ENCODE data around the gene PTPN14. TPM values are rescaled to one million over a fixed set of nuclear protein-coding genes. Genes with fewer than 3 reads are reported as not detected.

Gene PTPN14
- total RNA-seq, 1 experiment from 2014 or later = 39.1 TPM

DNA sequence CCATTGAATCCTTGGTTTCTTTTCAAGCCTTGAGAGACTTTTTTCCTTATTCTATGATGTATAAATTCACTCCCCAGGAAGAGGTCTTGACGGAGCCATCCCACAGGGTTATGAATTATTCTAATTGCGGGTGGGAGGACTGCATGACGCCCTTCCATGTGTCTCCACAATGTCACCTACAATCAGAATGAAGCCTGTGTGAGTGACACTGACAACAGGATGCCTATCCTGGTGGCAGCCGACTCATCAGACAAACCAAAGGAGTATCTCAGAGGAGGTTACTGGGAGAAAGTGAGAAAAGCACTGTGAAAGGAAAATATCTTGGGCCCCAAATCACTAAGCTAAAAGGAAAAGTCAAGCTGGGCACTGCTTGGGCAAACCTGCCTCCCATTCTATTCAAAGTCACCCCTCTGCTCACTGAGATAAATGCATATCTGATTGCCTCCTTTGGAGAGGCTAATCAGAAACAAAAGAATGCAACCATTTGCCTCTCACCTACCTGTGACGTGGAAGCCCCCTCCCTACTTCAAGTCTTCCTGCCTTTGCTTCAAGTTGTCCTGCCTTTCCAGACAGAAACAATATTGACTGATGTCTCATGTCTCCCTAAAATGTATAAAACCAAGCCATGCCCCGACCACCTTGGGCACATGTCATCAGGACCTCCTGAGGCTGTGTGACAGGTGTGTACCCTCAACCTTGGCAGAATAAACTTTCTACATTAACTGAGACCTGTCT, 172.0 kb downstream of the PTPN14 start:
- H3K4me3 ChIP-seq = no peak overlapping the region
- peak overlapping the region; percentile 96 for H3K27ac ChIP-seq
- peaks cover 32% of the 10 kb centered on the region for H3K4me1 ChIP-seq (replicated peaks)
- no peak for DNase-seq (ENCODE audit: low read depth in 1 of 2, low spot score in 2 of 2)
- H3K27me3 ChIP-seq (replicated peaks) = no peaks in the 10 kb centered on the region
- H3K36me3 ChIP-seq = peaks cover 86% of the 10 kb centered on the region
- no peaks in the 10 kb centered on the region for H3K9me3 ChIP-seq (replicated peaks)

DNA sequence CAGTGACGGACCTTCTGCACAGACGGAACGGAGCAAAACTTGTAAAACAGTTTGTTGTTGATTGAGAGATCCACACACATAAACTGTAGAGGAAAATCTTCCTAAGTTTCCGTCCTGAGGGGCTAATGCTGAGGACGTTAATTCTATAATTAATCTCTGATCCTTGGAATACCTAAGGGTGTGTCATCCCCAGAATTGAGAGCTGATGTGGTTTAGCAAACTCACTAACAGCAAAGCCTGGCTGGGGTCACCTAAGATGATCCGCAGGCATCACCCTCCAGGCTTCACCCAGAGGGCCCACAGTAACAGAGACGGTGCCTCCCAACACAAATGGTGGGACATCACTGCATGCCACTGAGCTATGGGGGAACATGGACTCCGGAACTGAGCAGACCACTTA, 172.9 kb downstream of the PTPN14 start:
- Histone ChIP-seq H3K27ac (peak overlapping the region; percentile 96), H3K4me3 (no peak overlapping the region), H3K9me3 (replicated peaks) (no peaks in the 10 kb centered on the region), H3K27me3 (replicated peaks) (no peaks in the 10 kb centered on the region), H3K4me1 (replicated peaks) (peaks cover 32% of the 10 kb centered on the region), H3K36me3 (peaks cover 86% of the 10 kb centered on the region)
- no peak for DNase-seq (ENCODE audit: low read depth in 1 of 2, low spot score in 2 of 2)

DNA sequence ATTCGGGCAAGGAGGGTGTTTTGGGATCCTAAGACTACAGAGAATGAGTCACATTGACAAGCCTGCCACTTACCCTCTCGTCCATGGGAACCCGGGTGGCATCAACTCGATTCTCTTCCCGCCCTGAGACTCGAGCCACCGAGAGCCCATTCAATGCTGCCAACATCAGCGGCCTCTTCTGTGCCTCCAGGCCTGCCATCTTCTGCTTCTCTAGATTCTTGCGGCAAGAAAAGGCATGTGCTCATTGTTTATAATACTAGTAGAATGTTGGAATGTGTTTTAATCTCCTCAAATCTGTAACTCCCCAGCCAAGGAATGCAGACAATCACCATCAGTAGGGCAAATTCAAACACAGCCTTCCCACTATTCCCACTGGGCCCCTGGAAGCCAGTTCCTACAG, 173.5 kb downstream of the PTPN14 start:
- H3K9me3 ChIP-seq (replicated peaks) = no peaks in the 10 kb centered on the region
- H3K27me3 ChIP-seq (replicated peaks) = no peaks in the 10 kb centered on the region
- no peak overlapping the region for H3K4me3 ChIP-seq
- peak; percentile 80 to 92 for DNase-seq (ENCODE audit: low read depth in 1 of 2, low spot score in 2 of 2)
- H3K27ac ChIP-seq = peak overlapping the region; percentile 96
- peaks cover 32% of the 10 kb centered on the region for H3K4me1 ChIP-seq (replicated peaks)
- H3K36me3 ChIP-seq = peaks cover 86% of the 10 kb centered on the region

DNA sequence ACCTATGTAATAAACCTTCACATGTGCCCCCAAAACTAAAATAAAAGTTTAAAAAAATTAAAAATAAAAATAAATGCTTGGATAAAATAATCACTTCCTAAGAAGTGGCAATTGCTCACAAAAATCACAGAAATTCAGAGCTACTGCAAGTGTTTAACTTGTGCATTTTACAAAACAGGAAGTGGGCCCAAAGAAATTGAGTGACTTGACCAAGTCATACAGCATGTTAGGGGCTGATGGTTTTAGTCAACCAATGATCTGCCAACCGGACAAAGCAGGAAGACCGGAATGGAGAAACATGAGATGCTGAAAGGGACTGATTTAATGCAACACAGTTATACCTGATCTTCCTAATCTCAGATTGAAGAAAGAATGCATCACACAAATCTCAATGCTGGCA, 173.9 kb downstream of the PTPN14 start:
- H3K27ac ChIP-seq = peak overlapping the region; percentile 96
- no peak for DNase-seq (ENCODE audit: low read depth in 1 of 2, low spot score in 2 of 2)
- H3K4me3 ChIP-seq = no peak overlapping the region
- H3K9me3 ChIP-seq (replicated peaks) = no peaks in the 10 kb centered on the region
- H3K4me1 ChIP-seq (replicated peaks) = peaks cover 32% of the 10 kb centered on the region
- no peaks in the 10 kb centered on the region for H3K27me3 ChIP-seq (replicated peaks)
- H3K36me3 ChIP-seq = peaks cover 86% of the 10 kb centered on the region

DNA sequence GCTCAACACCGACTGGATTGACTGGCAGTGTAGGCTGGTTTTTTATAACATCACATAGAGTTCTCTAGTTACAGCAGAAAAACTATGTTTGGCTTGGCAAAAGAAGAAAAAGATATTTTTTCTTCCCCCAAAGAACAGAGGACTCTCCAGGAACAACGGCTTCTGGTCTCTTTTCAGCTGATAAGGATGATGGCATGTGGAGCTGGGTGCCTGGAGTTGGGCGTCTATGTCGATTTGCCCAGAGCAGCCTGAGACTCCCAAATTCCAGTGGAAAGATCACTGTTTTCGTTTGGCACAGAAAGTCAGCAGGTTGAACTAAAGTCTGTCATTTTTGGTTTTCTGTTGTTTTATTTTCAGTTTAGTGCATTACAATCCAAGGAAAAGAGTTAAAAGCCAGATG, 179.3 kb downstream of the PTPN14 start:
- Histone ChIP-seq H3K9me3 (replicated peaks) (no peaks in the 10 kb centered on the region), H3K4me1 (replicated peaks) (peaks cover 4% of the 10 kb centered on the region), H3K36me3 (peaks cover 92% of the 10 kb centered on the region), H3K27ac (no peak overlapping the region), H3K27me3 (replicated peaks) (no peaks in the 10 kb centered on the region), H3K4me3 (no peak overlapping the region)
- no peak for DNase-seq (ENCODE audit: low read depth in 1 of 2, low spot score in 2 of 2)

DNA sequence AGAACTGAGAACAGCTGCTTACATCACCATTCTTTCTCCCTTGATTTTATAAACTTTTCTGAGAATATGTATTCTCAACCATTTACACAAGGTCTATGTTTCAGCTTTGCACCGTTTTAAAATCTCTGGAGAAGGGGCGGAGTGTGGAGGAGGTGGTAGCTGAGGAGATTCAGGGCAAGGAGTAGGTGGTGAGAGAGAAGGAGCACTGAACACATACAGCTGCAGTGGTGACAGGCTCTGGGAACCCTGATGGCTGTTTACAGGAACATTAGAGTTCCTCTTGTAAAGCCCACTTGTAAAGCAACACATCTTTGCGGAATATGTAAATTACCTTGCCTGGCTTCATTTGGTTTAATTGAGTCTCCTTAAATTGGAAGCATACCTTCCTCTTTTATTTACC, 180.8 kb downstream of the PTPN14 start:
- H3K27me3 ChIP-seq (replicated peaks) = no peaks in the 10 kb centered on the region
- peaks cover 82% of the 10 kb centered on the region for H3K36me3 ChIP-seq
- no peak overlapping the region for H3K27ac ChIP-seq
- no peak for DNase-seq (ENCODE audit: low read depth in 1 of 2, low spot score in 2 of 2)
- no peak overlapping the region for H3K4me3 ChIP-seq
- H3K9me3 ChIP-seq (replicated peaks) = no peaks in the 10 kb centered on the region
- no peaks in the 10 kb centered on the region; the same call in 1 of the 2 replicates for H3K4me1 ChIP-seq (replicated peaks)

DNA sequence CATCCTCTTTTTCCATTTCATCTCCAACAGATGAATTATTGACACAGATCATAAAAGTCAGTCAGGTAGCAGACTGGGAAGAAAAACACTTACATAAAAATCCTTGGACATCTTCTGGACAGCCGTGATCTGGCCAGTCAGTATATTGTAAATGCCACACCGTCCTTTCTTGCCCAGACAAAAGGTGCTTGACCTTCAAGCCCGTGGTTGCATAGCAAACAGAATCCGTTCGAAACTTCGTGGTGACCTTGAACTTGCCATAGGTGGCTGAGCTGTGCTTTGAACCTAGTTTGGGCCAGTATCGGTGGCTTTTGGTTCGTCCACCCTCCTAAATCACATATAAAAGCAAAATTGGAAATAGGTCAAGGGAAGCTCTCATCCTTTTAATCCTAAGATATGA, 182.0 kb downstream of the PTPN14 start:
- Histone ChIP-seq H3K4me3 (no peak overlapping the region), H3K36me3 (peaks cover 82% of the 10 kb centered on the region), H3K27ac (no peak overlapping the region), H3K27me3 (replicated peaks) (no peaks in the 10 kb centered on the region), H3K9me3 (replicated peaks) (no peaks in the 10 kb centered on the region), H3K4me1 (replicated peaks) (no peaks in the 10 kb centered on the region; the same call in 1 of the 2 replicates)
- no peak for DNase-seq (ENCODE audit: low read depth in 1 of 2, low spot score in 2 of 2)

DNA sequence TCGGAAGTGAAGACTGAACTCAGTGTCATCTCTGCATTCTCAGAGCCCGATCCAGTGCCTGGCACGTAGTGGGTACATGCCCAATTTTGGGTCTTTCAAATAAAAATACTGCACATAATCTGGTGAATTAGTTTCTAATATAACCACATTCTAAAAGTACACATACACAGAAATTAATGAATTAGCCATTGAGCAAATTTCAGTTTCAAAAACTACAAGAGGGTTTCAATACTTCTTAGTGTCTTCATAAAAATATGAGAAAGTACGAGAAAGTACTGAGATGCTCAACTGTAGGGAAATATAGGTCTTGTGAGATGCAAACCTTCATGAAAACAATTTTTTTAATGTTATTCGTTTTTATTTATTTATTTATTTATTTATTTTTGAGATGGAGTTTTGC, 183.6 kb downstream of the PTPN14 start:
- H3K9me3 ChIP-seq (replicated peaks) = no peaks in the 10 kb centered on the region
- no peak for DNase-seq (ENCODE audit: low read depth in 1 of 2, low spot score in 2 of 2)
- H3K27ac ChIP-seq = no peak overlapping the region
- H3K36me3 ChIP-seq = peaks cover 82% of the 10 kb centered on the region
- H3K4me1 ChIP-seq (replicated peaks) = no peaks in the 10 kb centered on the region
- H3K4me3 ChIP-seq = no peak overlapping the region
- H3K27me3 ChIP-seq (replicated peaks) = no peaks in the 10 kb centered on the region

DNA sequence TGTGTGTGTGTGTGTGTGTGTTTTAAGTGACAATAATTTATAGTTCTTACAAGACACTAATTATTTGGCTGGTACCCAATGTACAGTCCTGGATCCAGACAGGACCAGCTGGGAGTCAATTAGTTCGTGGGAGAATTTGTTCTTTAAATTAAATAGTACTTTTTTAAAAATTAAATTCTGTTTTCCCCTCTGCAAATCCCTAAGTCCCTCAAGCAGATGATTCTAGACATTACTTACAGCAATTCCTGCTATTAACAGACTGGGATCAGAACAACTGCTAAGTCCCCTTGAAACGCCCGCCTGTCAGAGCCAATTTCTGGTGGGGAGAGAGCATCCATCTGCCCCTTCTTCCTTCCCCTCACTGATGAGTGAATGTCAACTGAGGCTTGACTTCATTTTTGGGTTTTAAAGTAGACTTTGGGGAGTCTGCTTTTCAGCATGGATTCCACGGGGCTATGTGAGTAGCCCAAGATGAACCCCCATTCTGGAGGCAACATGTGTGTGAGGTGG, 186.6 kb downstream of the PTPN14 start:
- H3K27me3 ChIP-seq (replicated peaks) = no peaks in the 10 kb centered on the region
- DNase-seq (ENCODE audit: low read depth in 1 of 2, low spot score in 2 of 2) = no peak
- H3K36me3 ChIP-seq = peaks cover 84% of the 10 kb centered on the region
- no peak overlapping the region for H3K4me3 ChIP-seq
- H3K9me3 ChIP-seq (replicated peaks) = no peaks in the 10 kb centered on the region
- H3K27ac ChIP-seq = no peak overlapping the region
- no peaks in the 10 kb centered on the region for H3K4me1 ChIP-seq (replicated peaks)

DNA sequence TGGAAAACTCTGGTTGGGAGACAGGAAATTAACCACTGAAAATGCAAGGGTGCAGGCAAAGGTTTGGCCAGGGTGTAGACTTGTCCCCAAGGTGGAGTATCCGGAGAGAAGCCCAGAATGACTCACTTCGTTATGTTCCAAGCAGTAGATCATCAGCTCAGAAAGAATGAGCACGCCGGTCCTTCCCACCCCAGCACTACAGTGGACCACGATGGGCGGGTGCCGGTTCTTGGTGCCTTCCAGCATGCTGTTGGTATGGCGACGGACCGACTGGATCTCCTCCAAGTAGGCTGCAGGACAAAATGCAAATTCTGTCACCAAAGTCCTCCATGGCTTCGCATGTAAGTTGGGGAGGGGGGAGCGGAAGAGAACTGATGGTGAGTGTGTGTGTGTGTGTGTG, 187.0 kb downstream of the PTPN14 start:
- Histone ChIP-seq H3K4me1 (replicated peaks) (no peaks in the 10 kb centered on the region), H3K9me3 (replicated peaks) (no peaks in the 10 kb centered on the region), H3K4me3 (no peak overlapping the region), H3K27ac (no peak overlapping the region), H3K36me3 (peaks cover 84% of the 10 kb centered on the region), H3K27me3 (replicated peaks) (no peaks in the 10 kb centered on the region)
- DNase-seq (ENCODE audit: low read depth in 1 of 2, low spot score in 2 of 2) = no peak

DNA sequence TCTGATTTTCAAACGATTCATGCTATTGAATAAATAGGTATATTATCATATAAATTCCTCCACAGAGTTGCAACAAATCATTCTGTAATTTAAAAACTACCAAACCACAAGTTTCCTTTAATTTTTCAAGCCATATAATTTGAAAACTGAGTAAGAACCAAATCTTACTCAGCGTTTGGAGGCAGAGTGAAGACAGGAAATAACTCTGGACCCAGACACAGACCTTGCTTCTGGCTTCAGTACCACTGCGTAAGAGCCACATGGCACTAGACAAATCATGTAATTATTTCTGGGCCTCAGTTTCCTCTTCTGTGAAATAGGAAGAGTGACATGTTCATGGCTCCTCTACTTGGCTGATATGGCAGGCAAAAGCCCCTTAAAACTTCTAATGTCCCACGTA, 188.0 kb downstream of the PTPN14 start:
- H3K4me3 ChIP-seq = no peak overlapping the region
- no peaks in the 10 kb centered on the region for H3K9me3 ChIP-seq (replicated peaks)
- H3K27ac ChIP-seq = no peak overlapping the region
- H3K36me3 ChIP-seq = peaks cover 75% of the 10 kb centered on the region
- no peaks in the 10 kb centered on the region for H3K4me1 ChIP-seq (replicated peaks)
- no peak for DNase-seq (ENCODE audit: low read depth in 1 of 2, low spot score in 2 of 2)
- no peaks in the 10 kb centered on the region for H3K27me3 ChIP-seq (replicated peaks)

DNA sequence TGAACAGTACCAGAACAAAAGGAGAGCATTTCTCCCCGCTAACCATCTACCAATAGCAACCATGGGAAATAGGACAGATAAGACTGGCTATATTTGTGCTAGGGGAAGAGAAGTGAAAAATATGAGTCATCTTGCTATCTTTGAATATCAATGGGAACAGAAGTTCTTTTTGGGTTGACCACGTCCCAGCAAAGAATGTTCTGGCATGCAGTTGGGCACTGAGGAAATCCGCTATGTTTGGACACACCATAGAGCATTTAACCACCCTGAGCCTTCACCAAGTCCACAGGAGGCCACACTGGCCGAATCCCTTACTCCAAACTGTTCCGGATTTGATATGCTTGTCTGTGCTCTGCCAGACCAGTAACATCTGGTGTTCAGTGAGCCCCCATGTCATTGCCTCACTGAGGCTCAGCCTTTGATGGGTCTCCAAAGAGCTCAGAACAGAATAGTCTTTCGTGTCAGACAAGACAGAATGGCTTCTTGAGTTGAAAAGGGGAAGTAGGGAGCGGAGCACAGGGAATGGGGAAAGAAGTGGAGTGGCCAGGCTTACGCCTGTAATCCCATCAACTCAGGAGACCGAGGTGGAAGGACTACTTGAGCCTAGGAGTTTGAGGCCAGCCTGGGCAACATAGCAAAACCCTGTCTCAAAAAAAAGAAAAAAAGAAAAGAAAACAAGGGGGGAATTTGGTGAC, 189.1 kb downstream of the PTPN14 start:
- Histone ChIP-seq H3K4me1 (replicated peaks) (no peaks in the 10 kb centered on the region), H3K27me3 (replicated peaks) (no peaks in the 10 kb centered on the region), H3K4me3 (no peak overlapping the region), H3K9me3 (replicated peaks) (no peaks in the 10 kb centered on the region), H3K36me3 (peaks cover 77% of the 10 kb centered on the region), H3K27ac (no peak overlapping the region)
- DNase-seq (ENCODE audit: low read depth in 1 of 2, low spot score in 2 of 2) = no peak

DNA sequence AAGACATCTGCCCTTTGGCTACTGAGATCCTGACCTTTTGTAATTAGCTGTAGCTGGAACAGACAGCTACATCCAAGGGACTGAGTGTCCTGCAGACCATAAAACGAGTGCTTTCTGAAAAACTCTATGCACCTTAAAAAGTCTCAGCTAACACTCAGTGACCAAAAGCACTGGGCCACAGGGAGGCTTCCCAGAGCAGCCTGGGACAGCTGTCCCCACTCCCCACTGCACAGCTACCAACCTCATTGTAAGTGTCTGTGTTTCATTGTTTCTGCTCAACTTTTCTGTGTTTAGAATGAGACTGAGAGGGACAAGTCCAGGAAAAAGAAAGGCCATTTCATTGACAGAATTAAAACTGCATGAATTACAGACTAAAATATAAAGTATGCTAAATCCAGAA, 189.8 kb downstream of the PTPN14 start:
- no peak for DNase-seq (ENCODE audit: low read depth in 1 of 2, low spot score in 2 of 2)
- H3K27ac ChIP-seq = no peak overlapping the region
- no peaks in the 10 kb centered on the region for H3K4me1 ChIP-seq (replicated peaks)
- no peaks in the 10 kb centered on the region for H3K9me3 ChIP-seq (replicated peaks)
- no peak overlapping the region for H3K4me3 ChIP-seq
- peaks cover 78% of the 10 kb centered on the region for H3K36me3 ChIP-seq
- no peaks in the 10 kb centered on the region for H3K27me3 ChIP-seq (replicated peaks)

DNA sequence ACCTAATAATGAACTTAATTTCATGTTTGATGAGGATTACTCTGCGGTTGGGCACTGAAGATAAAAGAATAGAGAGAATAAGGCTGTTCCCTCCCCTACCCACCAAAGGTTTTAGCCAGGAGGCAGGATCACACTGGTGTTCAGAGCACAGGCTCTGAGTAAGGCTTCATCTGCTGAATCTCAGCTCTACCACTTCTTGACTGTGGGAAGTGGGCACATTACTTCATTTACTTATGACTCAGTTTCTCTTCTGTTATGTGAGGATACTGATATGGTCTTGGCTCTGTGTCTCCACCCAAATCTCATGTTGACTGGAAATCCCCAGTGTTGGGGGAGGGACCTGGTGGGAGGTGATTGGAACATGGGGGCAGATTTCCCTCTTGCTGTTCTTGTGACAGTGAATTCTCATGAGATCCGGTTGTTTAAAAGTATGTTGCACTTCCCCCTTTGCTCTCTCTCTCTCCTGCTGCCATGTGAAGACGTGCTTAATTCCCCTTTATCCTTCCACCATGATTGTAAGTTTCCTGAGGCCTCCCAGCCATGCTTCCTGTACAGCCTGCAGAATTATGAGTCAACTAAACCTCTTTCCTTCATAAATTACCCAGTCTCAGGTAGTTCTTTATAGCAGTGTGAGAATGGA, 190.8 kb downstream of the PTPN14 start:
- no peak for DNase-seq (ENCODE audit: low read depth in 1 of 2, low spot score in 2 of 2)
- no peaks in the 10 kb centered on the region for H3K27me3 ChIP-seq (replicated peaks)
- H3K36me3 ChIP-seq = peaks cover 86% of the 10 kb centered on the region
- no peak overlapping the region; the same call in 1 of the 2 replicates for H3K27ac ChIP-seq
- no peaks in the 10 kb centered on the region for H3K4me1 ChIP-seq (replicated peaks)
- H3K9me3 ChIP-seq (replicated peaks) = no peaks in the 10 kb centered on the region
- H3K4me3 ChIP-seq = no peak overlapping the region

All from SJSA1 (cell line).